HepG2 (cell line): ENCODE measurements around the gene CKB.

Experiments
- CTCF ChIP-seq: sonication (generic); formaldehyde crosslinking; IDR thresholded peaks from 2 replicates; pipeline ENCODE4 v1.5.0; 2020; ENCODE audit warnings: mild to moderate bottlenecking, missing genetic modification reagents, moderate library complexity
- EP300 ChIP-seq, 3 experiments: sonication (generic) in 1 of 3; formaldehyde crosslinking in 1 of 3; IDR thresholded peaks; 2 replicates each; pipeline versions ENCODE4 v1.5.1 to v1.6.1; 2011 to 2020; ENCODE audit warnings: low read depth in 2 of 3, low read length in 2 of 3, borderline replicate concordance in 1 of 3, improper control_type of control experiment in 1 of 3, mild to moderate bottlenecking in 1 of 3, missing genetic modification reagents in 1 of 3, moderate library complexity in 1 of 3
- MXI1 ChIP-seq: IDR thresholded peaks from 3 replicates; pipeline ENCODE4 v1.6.1; 2012; ENCODE audit warnings: low read depth, low read length, inconsistent platforms, borderline replicate concordance
- NFYB ChIP-seq: sonication (generic); formaldehyde crosslinking; IDR thresholded peaks from 2 replicates; pipeline ENCODE4 v1.4.0; 2020; ENCODE audit warnings: missing genetic modification reagents
- SNAPC4 ChIP-seq: sonication (generic); formaldehyde crosslinking; IDR thresholded peaks from 2 replicates; pipeline ENCODE4 v1.4.0; 2020; ENCODE audit warnings: mild to moderate bottlenecking, missing genetic modification reagents
- ZNF281 ChIP-seq: sonication (generic); formaldehyde crosslinking; IDR thresholded peaks from 2 replicates; pipeline ENCODE4 v1.4.0; 2020; ENCODE audit warnings: missing genetic modification reagents, borderline replicate concordance
- ZNF432 ChIP-seq: sonication (generic); formaldehyde crosslinking; IDR thresholded peaks from 2 replicates; pipeline ENCODE4 v1.5.0; 2020; ENCODE audit warnings: missing genetic modification reagents, mild to moderate bottlenecking, borderline replicate concordance
- ZNF563 ChIP-seq: sonication (generic); formaldehyde crosslinking; IDR thresholded peaks from 2 replicates; pipeline ENCODE4 v1.8.0; 2022; ENCODE audit warnings: mild to moderate bottlenecking, moderate library complexity, missing genetic modification reagents

- TF ChIP-seq EP300 (IDR thresholded peaks at IDR 0.05; ENCODE audit: low read depth in 2 of 2, low read length in 2 of 2) (no peak), EP300 (CRISPR knock-in tag; IDR thresholded peaks at IDR 0.05; ENCODE audit: borderline replicate concordance) (no peak), ZNF432 (CRISPR knock-in tag) (no peak), NFYB (CRISPR knock-in tag) (no peak), SNAPC4 (CRISPR knock-in tag) (no peak), CTCF (CRISPR knock-in tag) (no peak), MXI1 (no peak), ZNF281 (CRISPR knock-in tag) (no peak), ZNF563 (CRISPR knock-in tag) (no peak)
Observed at GRCh38 chr14:103547455-103547940, 24.9 kb upstream of the CKB start.
